ENCODE data around the gene PYGO2. TPM values are rescaled to one million over a fixed set of nuclear protein-coding genes. Genes with fewer than 3 reads are reported as not detected.

Gene PYGO2
- polyA plus RNA-seq, 1 experiment, result 19.3 TPM

DNA sequence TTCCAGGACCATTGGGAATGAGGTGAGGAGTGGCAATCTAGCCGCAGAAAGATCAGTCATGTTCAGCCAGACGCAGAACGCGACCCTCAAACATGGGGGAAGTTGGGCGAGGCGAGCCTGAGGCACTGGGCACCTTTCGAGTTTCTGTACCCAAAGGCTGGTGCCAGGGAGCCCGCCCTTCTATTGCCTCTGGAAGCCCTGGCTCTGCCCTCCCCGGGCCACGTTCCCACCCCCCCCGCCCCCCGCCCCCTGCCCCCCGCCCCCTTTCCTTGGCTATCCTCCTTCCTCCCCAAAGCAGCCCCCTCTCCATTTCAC lies 38.8 kb upstream of the PYGO2 start:
- peak overlapping the region; percentile 84 for H3K27ac ChIP-seq (ENCODE audit: low read depth, low read length)
- H3K27me3 ChIP-seq (ENCODE audit: control insufficient read depth, insufficient read depth, low read length), result no peaks in the 10 kb centered on the region
- H3K9me3 ChIP-seq (ENCODE audit: control insufficient read depth, insufficient read depth, low read length), result no peaks in the 10 kb centered on the region; the same call in 1 of the 2 replicates
- ChIA-PET POLR2A (interaction anchor here (2.0 to 2.7 kb wide), 2 partner anchors 29 to 39 kb away, joined by 4 to 15 read pairs; partner anchors contain the start of gene SHC1), CTCF (interaction anchor here (0.7 to 2.5 kb wide), 7 partner anchors 7 to 194 kb away, joined by 3 to 20 read pairs (median 4); partner anchors contain the start of gene PBXIP1)
- peak overlapping the region; percentile 76 for H3K4me3 ChIP-seq (ENCODE audit: low read depth, low read length)
- TF ChIP-seq, protein P1, sequence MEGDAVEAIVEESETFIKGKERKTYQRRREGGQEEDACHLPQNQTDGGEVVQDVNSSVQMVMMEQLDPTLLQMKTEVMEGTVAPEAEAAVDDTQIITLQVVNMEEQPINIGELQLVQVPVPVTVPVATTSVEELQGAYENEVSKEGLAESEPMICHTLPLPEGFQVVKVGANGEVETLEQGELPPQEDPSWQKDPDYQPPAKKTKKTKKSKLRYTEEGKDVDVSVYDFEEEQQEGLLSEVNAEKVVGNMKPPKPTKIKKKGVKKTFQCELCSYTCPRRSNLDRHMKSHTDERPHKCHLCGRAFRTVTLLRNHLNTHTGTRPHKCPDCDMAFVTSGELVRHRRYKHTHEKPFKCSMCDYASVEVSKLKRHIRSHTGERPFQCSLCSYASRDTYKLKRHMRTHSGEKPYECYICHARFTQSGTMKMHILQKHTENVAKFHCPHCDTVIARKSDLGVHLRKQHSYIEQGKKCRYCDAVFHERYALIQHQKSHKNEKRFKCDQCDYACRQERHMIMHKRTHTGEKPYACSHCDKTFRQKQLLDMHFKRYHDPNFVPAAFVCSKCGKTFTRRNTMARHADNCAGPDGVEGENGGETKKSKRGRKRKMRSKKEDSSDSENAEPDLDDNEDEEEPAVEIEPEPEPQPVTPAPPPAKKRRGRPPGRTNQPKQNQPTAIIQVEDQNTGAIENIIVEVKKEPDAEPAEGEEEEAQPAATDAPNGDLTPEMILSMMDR (IDR thresholded peaks at IDR 0.05; ENCODE audit: low read depth, low read length), result no peak
- DNase-seq (ENCODE audit: low read depth, low spot score), result no peak

DNA sequence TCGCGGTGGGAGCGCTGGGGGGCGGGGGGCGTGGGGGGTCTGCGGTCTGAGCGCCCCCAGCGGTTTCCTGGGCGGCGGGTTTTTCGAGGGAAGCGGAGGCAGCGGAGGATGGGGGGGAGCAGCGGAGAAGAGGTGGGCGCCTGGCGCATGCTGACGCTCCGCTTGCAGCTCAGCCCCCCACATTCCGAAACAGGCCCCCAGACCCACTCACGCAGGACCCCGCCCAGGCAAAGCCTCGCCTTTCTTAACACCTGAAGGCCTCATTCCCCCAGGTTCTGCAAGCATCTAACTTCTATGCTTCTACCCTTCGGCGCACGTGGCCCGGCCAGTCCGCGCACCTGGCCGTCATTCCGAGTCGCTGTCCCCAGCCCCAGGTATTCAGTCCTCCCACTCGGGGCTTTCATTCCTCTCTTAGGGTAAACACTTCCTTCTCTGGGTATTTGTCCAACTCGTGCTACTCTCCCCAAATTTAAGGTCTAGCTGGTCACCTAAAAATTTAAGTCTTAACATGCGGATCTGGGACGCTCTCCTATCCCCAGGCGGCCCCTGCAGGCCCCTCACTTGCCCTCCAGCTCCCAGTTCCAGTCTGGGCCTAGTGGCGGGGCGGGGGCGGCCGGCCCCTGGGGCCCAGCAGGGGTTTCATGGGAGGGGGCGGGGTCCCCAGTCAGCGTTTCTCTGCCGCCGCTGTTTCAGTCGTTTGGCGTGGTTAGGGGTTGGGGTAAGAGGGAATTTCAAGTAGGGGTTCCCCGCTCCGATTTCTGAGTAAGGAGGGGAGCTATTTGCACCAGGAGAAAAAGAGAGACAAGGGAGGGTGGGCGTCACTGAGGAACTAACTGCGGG lies 38.2 kb upstream of the PYGO2 start:
- TF ChIP-seq, protein P1 (IDR thresholded peaks at IDR 0.05; ENCODE audit: low read depth, low read length), result no peak
- Histone ChIP-seq H3K9me3 (ENCODE audit: control insufficient read depth, insufficient read depth, low read length) (no peaks in the 10 kb centered on the region; the same call in 1 of the 2 replicates), H3K27ac (ENCODE audit: low read depth, low read length) (peak overlapping the region; percentile 39), H3K27me3 (ENCODE audit: control insufficient read depth, insufficient read depth, low read length) (no peaks in the 10 kb centered on the region), H3K4me3 (ENCODE audit: low read depth, low read length) (peak overlapping the region; percentile 76)
- ChIA-PET CTCF (interaction anchor here (0.5 to 2.5 kb wide), 20 partner anchors 8 to 440 kb away, joined by 3 to 20 read pairs (median 5); partner anchors contain the start of genes FLAD1, PBXIP1, PYGO2 and SHC1), POLR2A (interaction anchor here (2.0 to 2.7 kb wide), 2 partner anchors 29 to 39 kb away, joined by 4 to 15 read pairs; partner anchors contain the start of gene SHC1)
- no peak for DNase-seq (ENCODE audit: low read depth, low spot score)

DNA sequence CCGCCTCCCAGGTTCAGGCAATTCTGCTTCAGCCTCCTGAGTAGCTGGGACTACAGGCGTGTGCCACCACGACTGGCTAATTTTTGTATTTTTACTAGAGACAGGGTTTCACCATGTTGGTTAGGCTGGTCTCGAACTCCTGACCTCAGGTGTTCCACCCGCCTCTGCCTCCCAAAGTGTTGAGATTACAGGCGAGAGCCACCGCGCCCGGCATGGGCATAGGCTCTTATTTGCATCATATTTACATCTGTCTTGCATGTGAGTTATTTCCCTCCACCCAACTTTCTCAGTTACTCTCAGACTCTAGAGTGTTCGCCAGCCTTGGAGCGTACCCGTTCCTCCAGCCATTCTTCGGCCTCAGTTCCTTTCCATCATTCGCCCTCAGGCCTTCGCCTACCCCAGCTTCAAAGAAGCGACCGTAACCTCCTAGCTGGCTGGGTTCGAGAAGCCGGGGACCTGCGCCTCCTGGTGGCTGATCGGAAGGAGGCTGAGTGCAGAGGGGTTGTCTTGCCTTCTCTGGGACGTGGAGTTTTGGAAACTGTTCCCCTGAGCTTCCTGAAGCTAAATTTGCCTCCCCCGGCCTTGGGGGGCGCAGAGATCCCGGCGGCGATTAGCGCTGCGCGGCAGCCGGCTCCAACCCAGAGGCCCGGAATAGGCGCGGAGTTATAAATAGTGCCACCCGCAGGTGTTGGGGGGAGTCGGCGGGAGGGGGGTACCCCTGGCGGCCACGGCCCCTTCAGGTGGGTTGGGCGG lies 37.4 kb upstream of the PYGO2 start:
- ChIA-PET CTCF (interaction anchor here (0.5 to 2.5 kb wide), 22 partner anchors 11 to 1485 kb away, joined by 3 to 20 read pairs (median 5); partner anchors contain the start of genes FLAD1, PBXIP1, PYGO2 and SHC1), POLR2A (interaction anchor here (2.0 to 2.7 kb wide), 2 partner anchors 28 to 38 kb away, joined by 4 to 15 read pairs; partner anchors contain the start of gene SHC1)
- no peaks in the 10 kb centered on the region for H3K27me3 ChIP-seq (ENCODE audit: control insufficient read depth, insufficient read depth, low read length)
- TF ChIP-seq, protein P1 (IDR thresholded peaks at IDR 0.05; ENCODE audit: low read depth, low read length), result peak; percentile 93
- H3K27ac ChIP-seq (ENCODE audit: low read depth, low read length), result no peak overlapping the region
- DNase-seq (ENCODE audit: low read depth, low spot score), result no peak
- no peaks in the 10 kb centered on the region; the same call in 1 of the 2 replicates for H3K9me3 ChIP-seq (ENCODE audit: control insufficient read depth, insufficient read depth, low read length)
- peak overlapping the region; percentile 43 for H3K4me3 ChIP-seq (ENCODE audit: low read depth, low read length)

DNA sequence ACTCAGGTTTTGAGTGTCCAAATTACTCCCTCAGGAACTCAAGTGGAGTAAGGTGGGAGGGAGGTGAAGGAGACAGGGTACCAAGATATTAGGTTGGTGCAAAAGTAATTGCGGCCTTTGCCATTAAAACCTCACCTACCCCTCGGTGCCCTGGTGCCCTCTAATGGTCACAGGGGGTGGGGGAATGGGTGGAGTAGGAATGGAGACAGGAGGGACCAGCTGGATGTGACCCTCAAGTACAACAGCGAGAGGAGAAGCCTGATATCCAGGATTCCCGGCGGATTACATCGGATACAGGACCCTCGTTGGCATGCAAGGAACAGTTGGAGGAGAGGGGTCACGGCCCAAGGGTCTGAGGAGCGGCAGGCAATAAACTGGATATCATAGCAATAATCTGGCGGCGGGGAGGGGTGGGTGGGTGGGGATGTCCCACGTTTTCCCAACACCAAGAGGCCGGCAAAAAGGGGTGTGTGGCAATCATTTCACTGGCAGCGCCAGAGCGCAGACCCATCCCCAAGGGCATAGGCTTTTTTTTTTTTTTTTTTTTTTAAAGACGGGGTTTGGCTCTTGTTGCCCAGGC lies 36.7 kb upstream of the PYGO2 start:
- POLR2A ChIA-PET, result interaction anchor here (2.7 kb wide), 1 partner anchor 27 kb away, joined by 15 read pairs; the partner anchor contains the start of gene SHC1
- CTCF ChIA-PET, result interaction anchor here (0.6 to 2.5 kb wide), 18 partner anchors 10 to 1485 kb away, joined by 3 to 20 read pairs (median 6); partner anchors contain the start of genes FLAD1, PBXIP1, PYGO2 and SHC1
- no peaks in the 10 kb centered on the region for H3K27me3 ChIP-seq (ENCODE audit: control insufficient read depth, insufficient read depth, low read length)
- no peaks in the 10 kb centered on the region; the same call in 1 of the 2 replicates for H3K9me3 ChIP-seq (ENCODE audit: control insufficient read depth, insufficient read depth, low read length)
- TF ChIP-seq, protein P1 (IDR thresholded peaks at IDR 0.05; ENCODE audit: low read depth, low read length), result no peak
- no peak overlapping the region for H3K27ac ChIP-seq (ENCODE audit: low read depth, low read length)
- DNase-seq (ENCODE audit: low read depth, low spot score), result no peak
- H3K4me3 ChIP-seq (ENCODE audit: low read depth, low read length), result no peak overlapping the region
